DOHH2 (cell line): ENCODE measurements around the gene WWP2.
"Not testable (repeated sequence)": the region's sequence is repeated elsewhere in the genome, so short reads cannot be mapped to it uniquely, and the experiment has no call there.

Experiments used
- CTCF ChIP-seq: fragments of 200-600 bp; sonication (generic); IDR thresholded peaks from one replicate; pipeline ENCODE4 v1.5.1; 2014; ENCODE audit warnings: antibody characterized with exemption, mild to moderate bottlenecking, low read depth, low read length; ENCODE audit not compliant: poor library complexity, severe bottlenecking
- EZH2phosphoT487 ChIP-seq: fragments of 200-600 bp; sonication (generic); IDR thresholded peaks from 2 replicates; pipeline ENCODE4 v1.6.1; 2017; ENCODE audit warnings: borderline replicate concordance, mild to moderate bottlenecking, antibody characterized with exemption, low read length, moderate library complexity, mixed read lengths

DNA sequence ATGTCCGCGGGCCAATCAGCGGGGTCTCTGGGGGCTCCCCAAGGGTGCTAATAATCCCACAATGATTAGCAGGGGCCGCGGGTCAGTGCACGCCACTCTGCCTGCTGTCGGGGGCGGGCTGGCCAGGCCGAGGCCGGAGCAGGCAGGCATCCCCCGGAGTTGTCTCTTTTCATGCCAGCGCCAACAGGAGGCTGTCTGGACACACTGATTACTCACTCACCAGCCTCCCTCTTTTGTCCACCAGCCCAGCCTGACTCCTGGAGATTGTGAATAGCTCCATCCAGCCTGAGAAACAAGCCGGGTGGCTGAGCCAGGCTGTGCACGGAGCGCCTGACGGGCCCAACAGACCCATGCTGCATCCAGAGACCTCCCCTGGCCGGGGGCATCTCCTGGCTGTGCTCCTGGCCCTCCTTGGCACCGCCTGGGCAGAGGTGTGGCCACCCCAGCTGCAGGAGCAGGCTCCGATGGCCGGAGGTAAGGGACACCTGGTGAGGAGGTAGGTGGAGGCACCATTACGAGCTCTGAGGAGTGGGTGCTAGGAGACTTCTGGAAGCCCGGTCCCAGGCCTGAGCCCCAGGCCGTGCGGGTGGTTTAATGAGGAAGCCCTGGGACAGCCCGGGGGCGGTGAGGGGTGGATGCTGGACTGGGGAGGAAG, 189.0 kb downstream of the WWP2 start, which contains the start of gene CLEC18A:
- TF ChIP-seq CTCF, EZH2phosphoT487: not testable (repeated sequence)
